ENCODE results near the gene MASP2.
"Not testable (repeated sequence)": the region's sequence is repeated elsewhere in the genome, so short reads cannot be mapped to it uniquely, and the experiment has no call there.

Gene MASP2

DNA sequence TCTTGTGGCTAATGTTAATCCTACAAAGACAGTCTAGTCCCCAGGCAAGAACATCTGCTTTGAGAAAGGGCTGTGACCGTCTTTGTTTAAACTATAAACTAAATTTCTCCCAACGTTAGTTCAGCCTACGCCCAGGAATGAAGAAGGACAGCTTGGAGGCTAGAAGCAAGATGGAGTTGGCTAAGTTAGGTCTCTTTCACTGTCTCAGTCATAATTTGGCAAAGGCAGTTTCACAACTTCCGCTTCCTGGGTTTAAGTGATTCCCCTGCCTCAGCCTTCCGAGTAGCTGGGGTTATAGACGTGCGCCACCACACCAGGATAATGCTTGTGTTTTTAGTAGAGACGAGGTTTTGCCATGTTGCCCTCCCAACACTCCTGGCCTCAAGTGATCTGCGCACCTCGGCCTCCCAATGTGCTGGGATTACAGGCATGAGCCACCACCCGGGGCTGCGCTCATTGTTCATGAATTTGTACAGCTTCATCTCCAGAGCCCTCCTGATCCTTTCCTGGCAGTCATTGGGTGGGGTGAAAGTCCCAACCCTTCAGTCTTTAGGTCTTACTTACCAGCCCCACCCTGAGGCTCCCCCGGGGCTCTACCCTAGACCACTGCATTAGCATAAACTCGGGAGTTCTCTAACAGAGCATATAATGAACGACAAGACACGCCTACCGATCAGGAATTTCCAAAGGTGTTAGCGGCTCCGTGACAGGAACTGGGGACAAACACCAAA lies 4.9 kb upstream of the MASP2 start:
- DNase-seq (ENCODE audit: insufficient read length, low spot score) (no peak), FAIRE-seq (no peak)
- TF ChIP-seq PAX5 (IDR thresholded peaks at IDR 0.05; ENCODE audit: insufficient read depth, low read length, severe bottlenecking): no peak
- TF ChIP-seq SPI1 (IDR thresholded peaks at IDR 0.05; ENCODE audit: low read depth, low read length): no peak
- TF ChIP-seq POLR2A (IDR thresholded peaks at IDR 0.05; ENCODE audit: low read depth, low read length): no peak
- no peak; the same call in 1 of the 2 replicates for TF ChIP-seq POLR2AphosphoS5 (IDR thresholded peaks at IDR 0.05; ENCODE audit: low read depth, low read length)

- not testable (repeated sequence) for FAIRE-seq; DNase-seq (ENCODE audit: insufficient read length, low spot score)
Observed at GRCh38 chr1:11051121-11051520, 4.1 kb upstream of the MASP2 start.

DNA sequence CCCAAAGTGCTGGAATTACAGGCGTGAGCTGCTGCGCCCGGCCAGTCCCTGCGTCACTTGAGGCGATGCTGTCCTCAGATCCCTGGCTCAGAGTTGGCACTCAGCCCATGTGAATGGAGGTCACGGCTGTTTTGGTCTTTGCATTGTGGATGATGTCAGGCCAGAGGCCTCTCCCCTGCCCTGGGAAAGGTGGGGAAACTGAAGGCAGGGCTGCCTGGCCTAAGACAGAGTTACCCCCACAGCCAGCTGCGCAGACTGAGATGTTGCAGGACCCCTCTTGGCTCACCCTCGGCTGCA lies 821 bp downstream of the MASP2 start:
- no peak for DNase-seq (ENCODE audit: insufficient read length, low spot score)
- TF ChIP-seq TAF1 (IDR thresholded peaks at IDR 0.05; ENCODE audit: low read depth, low read length) (no peak), SPI1 (IDR thresholded peaks at IDR 0.05; ENCODE audit: low read depth, low read length) (no peak), POLR2A (IDR thresholded peaks at IDR 0.05; ENCODE audit: low read depth, low read length) (no peak), POU2F2 (IDR thresholded peaks at IDR 0.05; ENCODE audit: low read depth, low read length) (no peak)
- FAIRE-seq: no peak

- no peak for FAIRE-seq
Observed at GRCh38 chr1:11045428-11046269, 1.4 kb downstream of the MASP2 start.

DNA sequence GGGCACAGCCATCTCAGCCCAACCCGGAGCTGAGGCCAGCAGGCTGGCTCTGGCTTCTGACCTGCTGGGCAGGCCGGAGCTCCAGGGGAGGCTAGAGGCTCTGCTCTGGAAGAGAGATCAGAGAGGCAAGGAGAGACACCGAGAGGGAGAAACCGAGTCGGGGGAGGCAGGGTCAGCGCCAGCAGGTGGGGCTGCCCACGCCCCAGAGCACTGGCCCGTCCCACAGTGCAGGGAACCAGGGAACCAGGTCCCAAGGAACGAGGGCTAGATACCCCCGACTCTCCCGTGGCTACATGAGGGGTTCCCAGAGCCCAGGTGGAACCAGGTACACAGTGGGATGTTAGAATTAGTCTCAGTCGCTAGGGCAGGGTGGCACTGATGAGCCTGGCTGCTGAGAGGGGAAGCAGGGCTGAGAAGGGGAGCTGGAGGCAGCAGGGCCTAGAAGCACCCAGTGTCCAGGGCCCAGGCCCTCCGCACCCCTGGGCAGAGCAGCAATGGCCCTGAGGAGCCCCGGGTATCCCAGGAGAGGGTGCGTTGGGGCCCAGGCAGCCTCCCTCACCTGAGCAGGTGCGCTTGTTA lies 2.1 kb downstream of the MASP2 start:
- no peak for FAIRE-seq

More at GRCh38 chr1:11045428-11046269, 1.4 kb downstream of the MASP2 start:
- no peak for DNase-seq (ENCODE audit: insufficient read length, low spot score)
- no peak for TF ChIP-seq POLR2A (IDR thresholded peaks at IDR 0.05; ENCODE audit: low read depth, low read length)
- TF ChIP-seq POU2F2 (IDR thresholded peaks at IDR 0.05; ENCODE audit: low read depth, low read length): no peak
- TF ChIP-seq SPI1 (IDR thresholded peaks at IDR 0.05; ENCODE audit: low read depth, low read length): no peak
- TF ChIP-seq TAF1 (IDR thresholded peaks at IDR 0.05; ENCODE audit: low read depth, low read length): no peak
- TF ChIP-seq POLR2AphosphoS5 (IDR thresholded peaks at IDR 0.05; ENCODE audit: low read depth, low read length): no peak
- TF ChIP-seq PAX5 (IDR thresholded peaks at IDR 0.05; ENCODE audit: insufficient read depth, low read length, severe bottlenecking): no peak

GRCh38 chr1:11044086-11044848 lies 2.8 kb downstream of the MASP2 start:
- no peak for TF ChIP-seq POU2F2 (IDR thresholded peaks at IDR 0.05; ENCODE audit: low read depth, low read length)
- TF ChIP-seq POLR2A (IDR thresholded peaks at IDR 0.05; ENCODE audit: low read depth, low read length): no peak
- TF ChIP-seq POLR2AphosphoS5 (IDR thresholded peaks at IDR 0.05; ENCODE audit: low read depth, low read length): no peak
- TF ChIP-seq SPI1 (IDR thresholded peaks at IDR 0.05; ENCODE audit: low read depth, low read length): no peak
- TF ChIP-seq TAF1 (IDR thresholded peaks at IDR 0.05; ENCODE audit: low read depth, low read length): no peak
- no peak for TF ChIP-seq PAX5 (IDR thresholded peaks at IDR 0.05; ENCODE audit: insufficient read depth, low read length, severe bottlenecking)
- FAIRE-seq (no peak), DNase-seq (ENCODE audit: insufficient read length, low spot score) (no peak)

More for the DNA sequence above, 2.1 kb downstream of the MASP2 start:
- no peak for DNase-seq (ENCODE audit: insufficient read length, low spot score)
- TF ChIP-seq POLR2A (IDR thresholded peaks at IDR 0.05; ENCODE audit: low read depth, low read length) (no peak), TAF1 (IDR thresholded peaks at IDR 0.05; ENCODE audit: low read depth, low read length) (no peak), POLR2AphosphoS5 (IDR thresholded peaks at IDR 0.05; ENCODE audit: low read depth, low read length) (no peak), SPI1 (IDR thresholded peaks at IDR 0.05; ENCODE audit: low read depth, low read length) (no peak), POU2F2 (IDR thresholded peaks at IDR 0.05; ENCODE audit: low read depth, low read length) (no peak), PAX5 (IDR thresholded peaks at IDR 0.05; ENCODE audit: insufficient read depth, low read length, severe bottlenecking) (no peak)

GRCh38 chr1:11042995-11043874 lies 3.8 kb downstream of the MASP2 start:
- DNase-seq (ENCODE audit: insufficient read length, low spot score): no peak
- FAIRE-seq: no peak
- no peak for TF ChIP-seq SPI1 (IDR thresholded peaks at IDR 0.05; ENCODE audit: low read depth, low read length)
- no peak for TF ChIP-seq POLR2A (IDR thresholded peaks at IDR 0.05; ENCODE audit: low read depth, low read length)
- no peak for TF ChIP-seq PAX5 (IDR thresholded peaks at IDR 0.05; ENCODE audit: insufficient read depth, low read length, severe bottlenecking)
- TF ChIP-seq POLR2AphosphoS5 (IDR thresholded peaks at IDR 0.05; ENCODE audit: low read depth, low read length): no peak

- no peak for TF ChIP-seq POLR2A (IDR thresholded peaks at IDR 0.05; ENCODE audit: low read depth, low read length)
- no peak for TF ChIP-seq SPI1 (IDR thresholded peaks at IDR 0.05; ENCODE audit: low read depth, low read length)
- TF ChIP-seq PAX5 (IDR thresholded peaks at IDR 0.05; ENCODE audit: insufficient read depth, low read length, severe bottlenecking): no peak
- no peak for TF ChIP-seq POU2F2 (IDR thresholded peaks at IDR 0.05; ENCODE audit: low read depth, low read length)
- no peak for TF ChIP-seq TAF1 (IDR thresholded peaks at IDR 0.05; ENCODE audit: low read depth, low read length)
- no peak for TF ChIP-seq POLR2AphosphoS5 (IDR thresholded peaks at IDR 0.05; ENCODE audit: low read depth, low read length)
- FAIRE-seq (no peak), DNase-seq (ENCODE audit: insufficient read length, low spot score) (no peak)
Observed at GRCh38 chr1:11042065-11042464, 5.0 kb downstream of the MASP2 start.

Measured in GM12891 (cell line).